GM21423 (cell line): ENCODE measurements around the gene SNAI3.

Experiments
- ATAC-seq: cut with Tn5 transposase; IDR thresholded peaks from one replicate; pipeline ENCODE4 v1.9.1; 2021; ENCODE audit warnings: mild to moderate bottlenecking, moderate library complexity; ENCODE audit not compliant: unreplicated experiment

The SNAI3 gene

DNA sequence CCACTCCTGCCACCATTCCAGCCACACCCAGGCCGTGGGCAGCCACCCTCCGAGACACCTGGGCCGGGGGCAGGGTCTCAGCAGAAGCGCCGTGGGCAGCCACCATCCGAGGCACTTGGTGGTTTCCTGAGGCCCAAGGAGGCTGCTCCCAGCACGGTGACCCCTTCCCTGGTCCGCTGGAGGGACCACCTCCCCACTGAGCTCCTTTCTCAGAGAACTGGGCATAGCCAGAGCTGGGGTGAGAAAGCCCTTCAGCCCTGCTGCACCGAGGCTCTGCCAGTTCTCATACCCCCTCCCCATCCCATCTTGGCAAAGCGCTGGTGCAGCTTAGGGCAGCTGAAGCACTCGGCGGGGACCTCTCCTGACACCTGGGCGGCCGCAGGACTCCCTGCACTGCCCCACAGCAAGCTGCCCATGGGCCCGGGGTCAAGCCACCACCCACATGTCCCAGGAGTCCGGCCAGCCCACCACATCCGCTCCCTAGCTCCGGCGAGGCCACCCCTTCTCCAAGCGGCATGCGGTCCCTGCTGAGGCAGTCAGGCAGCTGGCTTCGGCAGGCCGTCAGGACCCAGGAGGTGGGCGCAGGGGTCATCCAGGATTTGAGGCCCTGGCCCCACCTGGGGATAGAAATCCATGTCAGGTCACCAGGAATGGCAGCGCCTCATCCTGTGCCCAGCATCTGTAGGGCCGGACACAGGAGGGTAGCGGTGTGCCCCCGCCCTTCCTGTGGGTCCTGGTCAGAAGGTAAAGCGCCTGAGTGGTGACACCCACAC is 34.1 kb downstream of the SNAI3 start:
- ATAC-seq, result no peak

DNA sequence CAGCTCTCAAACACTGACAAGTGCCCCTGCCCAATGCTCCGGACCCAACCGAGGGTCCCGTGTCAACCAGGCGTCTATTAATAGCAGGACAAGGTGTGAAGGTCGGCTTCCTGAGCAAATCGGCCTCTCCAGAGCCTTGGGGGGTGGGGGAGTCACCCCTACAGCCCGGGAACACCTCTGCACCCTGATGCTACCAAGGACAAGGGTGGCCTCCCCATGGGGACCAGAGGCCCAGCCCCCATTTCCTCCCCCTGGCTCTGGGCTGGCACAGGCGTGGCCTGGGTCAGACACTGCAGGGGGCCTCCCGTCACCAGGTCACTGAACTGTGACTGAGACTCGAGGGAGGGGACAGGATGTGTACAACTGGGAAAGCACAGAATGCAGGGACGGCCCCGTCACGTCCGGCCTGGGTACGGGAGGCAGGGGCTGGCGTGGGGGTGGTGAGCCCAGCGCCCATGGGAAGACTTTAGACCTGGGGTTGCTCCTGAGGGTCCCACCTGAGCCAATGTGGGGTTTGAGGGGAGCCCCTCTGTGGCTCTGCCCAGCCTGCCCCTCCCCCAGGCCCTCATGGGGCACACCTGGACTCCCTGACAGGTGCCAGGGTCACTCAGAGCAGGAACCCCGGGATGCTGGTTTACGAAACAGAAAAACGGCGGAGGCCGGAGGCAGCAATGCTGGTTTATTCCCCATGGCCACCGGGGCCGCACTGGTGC is 34.9 kb downstream of the SNAI3 start:
- peak; percentile 70 for ATAC-seq

DNA sequence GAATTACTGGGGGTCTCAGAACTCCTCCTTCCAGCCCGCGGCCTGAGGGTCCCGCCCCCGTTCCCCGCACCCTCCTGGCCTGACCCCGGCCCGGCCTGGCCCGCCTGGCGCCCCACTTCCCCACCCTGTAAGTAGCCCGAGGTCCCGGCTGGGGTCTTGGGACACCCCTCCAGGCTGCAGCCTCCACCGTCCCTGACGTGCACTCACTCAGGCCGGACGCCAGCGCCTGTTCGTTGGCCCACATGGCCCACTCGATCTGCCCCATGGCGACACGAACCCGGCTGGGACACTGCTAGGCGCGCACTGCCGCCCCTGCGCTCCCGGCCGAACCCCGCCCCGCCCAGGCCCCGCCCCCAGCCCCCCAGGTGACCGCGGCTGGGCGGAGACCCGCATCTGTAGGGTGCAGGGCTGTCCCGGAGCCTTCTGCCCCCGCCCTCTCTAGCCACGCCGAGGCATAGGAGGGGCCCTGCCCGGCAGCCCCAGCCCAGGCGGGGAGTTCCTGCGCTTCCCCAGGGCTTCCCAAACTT is 35.5 kb downstream of the SNAI3 start, which contains the start of gene CYBA:
TSS of gene CYBA (minus strand) at position 305 of the 527 bp plus-strand sequence. CDS start at position 265, 40 bp downstream.
- ATAC-seq, result peak; percentile 68

DNA sequence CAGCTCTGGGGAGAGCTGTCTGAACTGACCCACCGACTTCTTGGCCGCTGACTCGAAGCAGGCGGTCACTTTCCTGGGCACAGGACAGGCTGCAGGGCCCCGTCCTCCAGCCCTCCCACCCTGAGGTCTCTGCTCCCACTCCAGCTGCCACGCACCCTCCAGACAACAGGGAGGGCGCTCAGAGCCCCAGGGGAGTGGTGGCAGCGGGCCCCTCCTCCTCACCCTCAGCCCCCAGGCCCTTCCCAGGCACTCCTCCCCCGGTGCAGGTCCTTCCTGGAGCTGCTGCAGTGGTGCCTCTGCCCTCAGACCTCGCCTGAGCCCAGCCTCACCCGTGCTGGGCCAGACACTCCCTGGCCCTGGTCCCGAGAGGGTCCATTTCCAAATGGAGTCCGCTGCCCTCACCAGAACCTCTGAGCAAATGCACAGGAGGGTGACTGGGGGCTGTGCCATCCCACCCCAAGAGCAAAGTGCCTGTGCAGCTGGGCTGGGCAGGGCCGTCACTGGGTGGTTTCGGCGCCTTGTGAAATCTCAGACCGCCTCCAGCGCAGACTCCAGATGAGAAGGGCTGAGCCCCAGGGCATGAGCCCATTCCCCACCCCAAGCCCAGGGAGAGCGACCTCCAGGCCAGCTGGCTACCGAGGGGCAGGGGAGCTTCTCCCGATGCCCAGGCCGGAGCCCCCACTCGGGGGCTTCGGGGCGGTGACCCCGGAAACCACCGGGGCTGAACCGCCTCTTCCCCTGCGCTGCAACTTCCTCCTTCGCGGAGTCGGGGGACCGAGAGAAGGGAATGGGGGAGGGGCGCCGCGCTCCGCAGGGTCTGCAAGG is 36.2 kb downstream of the SNAI3 start:
- ATAC-seq, result peak; percentile 9

DNA sequence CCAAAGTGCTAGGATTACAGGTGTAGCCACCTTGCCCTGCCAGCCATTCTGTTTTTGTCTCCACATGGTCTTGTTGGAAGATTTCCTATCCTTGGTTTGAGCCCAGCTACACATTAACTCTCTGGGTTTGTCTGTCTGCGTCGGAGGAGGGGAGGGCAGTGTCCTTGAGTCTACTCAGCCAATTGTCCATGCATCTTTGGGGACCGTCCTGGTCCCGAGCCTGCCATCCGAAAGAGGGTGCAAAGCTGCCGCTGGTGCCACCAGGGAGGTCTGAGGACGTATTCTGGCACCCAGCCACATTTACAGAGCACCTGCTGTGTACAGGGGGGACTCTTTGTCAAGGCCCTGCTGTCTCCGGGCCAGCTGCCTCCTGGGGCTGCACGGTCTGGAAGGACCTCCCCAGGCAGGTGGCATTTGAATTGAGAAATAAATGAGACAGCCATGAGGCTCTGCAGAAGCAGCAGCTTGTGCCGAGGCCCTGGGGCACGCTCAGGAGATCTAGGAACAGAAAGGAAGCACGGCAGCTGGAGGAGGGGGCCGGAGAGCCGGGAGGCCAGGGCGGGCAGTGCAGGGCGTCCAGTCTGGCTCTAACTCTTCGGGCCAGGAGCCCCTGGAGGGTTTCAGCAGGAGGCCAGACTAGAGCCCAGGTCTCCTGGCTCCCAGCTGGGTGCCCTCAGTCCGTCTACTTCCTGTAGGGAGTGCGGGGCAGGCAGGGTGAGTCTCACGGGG is 36.9 kb downstream of the SNAI3 start:
- no peak for ATAC-seq

DNA sequence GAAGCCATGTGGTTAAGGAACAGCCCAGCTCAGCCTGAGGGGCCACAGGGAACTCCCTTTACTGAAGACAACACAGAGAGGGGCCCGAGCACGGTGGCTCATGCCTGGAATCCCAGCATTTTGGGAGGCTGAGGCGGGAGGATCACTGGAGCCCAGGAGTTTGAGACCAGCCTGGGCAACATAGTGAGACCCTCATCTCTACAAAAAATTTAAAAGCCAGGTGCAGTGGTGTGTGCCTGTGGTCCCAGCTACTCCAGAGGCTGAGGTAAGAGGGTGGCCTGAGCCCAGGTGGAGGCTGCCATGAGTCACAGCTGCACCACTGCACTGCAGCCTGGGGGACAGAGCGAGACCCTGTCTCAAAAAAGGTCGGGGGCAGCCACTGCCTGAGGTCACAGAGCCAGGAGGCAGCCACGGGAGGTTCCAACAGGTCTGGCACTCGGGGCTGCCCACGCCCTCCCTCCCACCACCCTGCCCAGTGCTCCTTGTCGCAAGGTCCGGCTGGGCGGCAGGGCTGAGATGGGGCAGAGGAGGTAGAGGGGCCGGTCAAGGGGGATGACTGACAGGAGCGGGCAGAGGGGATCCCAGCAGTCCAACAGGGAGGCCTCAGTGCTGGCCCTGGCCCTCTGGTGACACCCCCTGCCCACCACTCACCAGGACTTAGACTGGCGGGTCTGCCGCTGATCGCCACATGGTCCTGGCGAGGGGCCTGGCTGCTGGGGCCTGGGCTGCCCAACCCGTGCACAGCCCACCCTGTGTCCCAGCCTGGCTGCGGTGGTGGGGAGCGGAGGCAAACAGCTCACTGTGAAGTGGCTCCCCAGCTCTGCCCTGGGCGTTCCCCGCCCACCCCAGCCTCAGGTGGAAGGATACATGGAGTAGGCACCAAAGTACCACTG is 38.9 kb downstream of the SNAI3 start:
- ATAC-seq, result no peak

DNA sequence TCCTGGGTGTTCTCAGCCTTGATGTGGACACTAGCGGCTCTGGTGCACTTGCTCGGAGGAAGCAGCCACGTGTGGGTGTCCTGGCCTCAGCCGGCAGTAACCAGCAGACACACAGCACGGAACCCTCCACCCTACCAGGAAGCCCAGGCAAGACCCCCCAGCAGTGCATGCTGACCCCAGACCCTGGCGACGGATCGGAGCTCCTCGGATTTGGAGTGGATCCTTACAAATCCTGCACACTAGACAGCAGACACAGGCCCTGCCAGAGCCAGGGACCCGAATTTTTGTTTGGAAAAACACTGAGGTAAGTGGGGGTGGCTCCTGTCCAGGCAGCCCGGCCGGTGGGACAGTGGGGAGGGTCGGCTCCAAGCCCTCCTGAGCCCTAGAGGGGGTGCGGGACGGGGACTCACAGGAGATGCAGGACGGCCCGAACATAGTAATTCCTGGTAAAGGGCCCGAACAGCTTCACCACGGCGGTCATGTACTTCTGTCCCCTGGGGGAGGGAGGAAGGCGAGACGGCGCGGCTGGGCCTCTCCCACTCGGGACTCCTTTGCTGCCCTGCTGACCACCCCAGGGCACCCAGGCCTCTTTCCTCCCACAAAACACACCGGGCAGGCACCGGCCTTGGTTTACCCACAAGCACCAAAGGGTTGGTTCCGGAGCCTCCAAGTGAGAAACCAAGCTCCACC is 39.8 kb downstream of the SNAI3 start:
- ATAC-seq, result no peak

DNA sequence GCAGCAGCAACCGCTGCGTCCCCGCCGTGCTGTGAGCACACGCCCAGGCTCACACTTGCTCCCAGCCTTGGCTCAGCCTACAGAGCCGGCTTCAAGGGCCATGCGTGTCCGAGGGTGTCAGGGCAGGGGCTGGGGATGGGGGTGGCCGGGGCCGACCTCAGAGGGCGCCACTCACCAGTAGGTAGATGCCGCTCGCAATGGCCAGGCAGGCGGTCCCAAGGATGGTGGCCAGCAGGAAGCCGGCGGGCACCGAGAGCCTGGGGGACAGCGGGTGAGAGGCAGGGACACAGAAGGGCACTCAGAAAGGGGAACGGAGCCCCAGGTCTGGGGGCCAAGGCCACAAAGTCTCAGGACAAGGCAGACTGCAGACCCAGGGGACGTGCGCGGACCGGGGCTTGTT is 40.4 kb downstream of the SNAI3 start:
- no peak for ATAC-seq

DNA sequence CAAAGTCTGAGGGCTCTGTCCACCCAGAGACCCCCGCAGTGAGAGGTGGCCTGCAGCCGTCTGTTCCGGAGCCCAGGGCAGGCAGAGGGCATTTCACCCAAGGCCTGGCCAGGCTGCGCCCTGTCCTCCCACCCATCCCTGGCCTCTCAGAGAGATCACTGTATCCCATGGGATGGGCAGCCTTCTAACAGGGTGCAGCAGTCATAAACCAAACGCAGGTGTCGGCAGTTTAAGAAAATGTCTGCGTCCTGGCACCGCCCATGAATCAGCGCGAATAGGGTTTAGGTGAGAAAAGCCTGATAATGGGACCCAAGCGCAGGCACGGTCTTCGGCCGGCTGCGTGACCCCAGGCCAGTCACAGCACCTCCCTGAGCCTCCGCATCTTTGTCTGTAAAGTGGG is 40.9 kb downstream of the SNAI3 start:
- no peak for ATAC-seq

DNA sequence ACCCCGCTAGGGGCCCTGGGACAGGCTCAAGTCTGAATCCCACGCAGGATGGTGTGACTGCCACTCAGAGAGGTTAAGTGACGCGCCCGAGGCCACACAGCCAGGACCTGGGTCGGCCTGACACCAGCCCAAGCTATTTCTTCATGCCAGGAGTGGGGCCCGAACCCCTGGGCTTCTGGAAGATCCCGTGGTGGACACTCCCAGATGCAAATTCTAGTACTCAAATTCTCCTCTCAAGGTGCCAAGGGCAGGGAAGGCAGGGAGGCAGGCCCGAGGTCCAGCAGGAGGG is 42.7 kb downstream of the SNAI3 start:
- no peak for ATAC-seq

DNA sequence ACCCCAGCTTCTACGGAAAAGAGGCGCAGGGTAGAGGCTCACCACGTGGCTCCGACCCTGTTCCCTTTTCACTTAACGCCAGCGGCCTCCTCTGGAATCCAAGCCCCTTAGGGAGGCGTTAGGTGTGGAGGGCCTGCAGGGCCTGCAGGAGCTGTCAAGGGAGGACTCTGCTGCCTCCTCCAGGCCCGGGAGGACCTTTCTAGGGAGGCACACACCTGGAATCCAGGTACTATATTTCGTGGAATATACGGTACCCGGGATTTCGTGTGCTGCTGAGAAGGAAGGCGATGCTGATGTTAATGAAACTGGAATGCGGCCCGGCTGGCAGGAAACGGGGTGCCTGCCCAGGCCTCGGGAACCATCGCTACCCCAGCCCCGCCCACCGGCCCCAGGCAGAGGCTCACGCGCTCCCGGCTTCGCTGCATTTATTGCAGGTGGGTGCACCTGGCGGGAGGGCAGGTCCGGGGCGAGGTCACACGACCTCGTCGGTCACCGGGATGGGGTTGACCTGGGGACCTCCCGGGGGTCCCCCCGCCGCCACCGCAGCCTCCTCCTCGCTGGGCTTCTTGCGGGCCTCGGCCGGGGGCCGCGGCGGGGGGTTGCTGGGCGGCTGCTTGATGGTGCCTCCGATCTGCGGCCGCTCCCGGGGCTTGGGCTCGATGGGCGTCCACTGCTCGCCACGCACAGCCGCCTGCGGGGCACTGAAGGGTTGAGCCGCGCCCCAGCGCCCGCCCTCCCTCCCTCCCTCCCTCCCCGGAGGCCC is 43.2 kb downstream of the SNAI3 start:
- ATAC-seq, result no peak

DNA sequence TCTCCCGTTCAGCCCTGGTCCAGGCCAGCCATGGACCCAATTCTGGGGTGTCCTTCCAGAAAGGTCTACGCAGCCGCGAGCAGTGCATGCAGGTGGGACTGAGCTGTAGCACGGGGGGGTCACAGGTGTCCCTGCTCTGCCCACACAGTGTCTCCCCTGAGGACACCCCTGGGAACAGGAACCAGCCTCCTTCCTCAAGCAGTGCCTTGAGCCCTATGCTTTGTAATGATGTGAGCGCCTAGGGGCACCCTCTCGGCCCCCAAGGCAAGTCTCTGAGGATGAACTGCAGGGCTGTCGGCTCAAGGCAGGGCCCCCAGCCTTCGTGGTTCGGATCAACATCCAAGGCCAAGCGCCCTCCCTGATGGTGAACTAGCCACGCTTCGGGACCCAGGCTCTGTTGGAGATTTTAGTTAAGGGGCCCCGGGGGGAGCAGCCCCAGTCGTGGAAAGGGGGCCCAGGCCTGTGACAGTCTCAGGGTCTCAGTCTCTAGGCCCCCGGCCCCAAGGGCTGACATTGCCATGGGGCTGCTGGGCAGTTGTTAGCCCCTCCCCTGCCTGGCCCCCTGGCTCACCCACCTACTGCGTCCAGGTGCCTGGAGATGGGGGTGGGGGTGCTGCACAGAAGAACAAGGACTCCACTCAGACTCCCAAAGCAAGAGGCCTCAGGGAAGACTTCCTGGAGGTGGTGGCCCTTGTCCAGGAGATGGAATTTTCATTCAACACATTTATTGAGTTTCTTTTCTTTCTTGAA is 45.6 kb downstream of the SNAI3 start:
- ATAC-seq, result no peak

DNA sequence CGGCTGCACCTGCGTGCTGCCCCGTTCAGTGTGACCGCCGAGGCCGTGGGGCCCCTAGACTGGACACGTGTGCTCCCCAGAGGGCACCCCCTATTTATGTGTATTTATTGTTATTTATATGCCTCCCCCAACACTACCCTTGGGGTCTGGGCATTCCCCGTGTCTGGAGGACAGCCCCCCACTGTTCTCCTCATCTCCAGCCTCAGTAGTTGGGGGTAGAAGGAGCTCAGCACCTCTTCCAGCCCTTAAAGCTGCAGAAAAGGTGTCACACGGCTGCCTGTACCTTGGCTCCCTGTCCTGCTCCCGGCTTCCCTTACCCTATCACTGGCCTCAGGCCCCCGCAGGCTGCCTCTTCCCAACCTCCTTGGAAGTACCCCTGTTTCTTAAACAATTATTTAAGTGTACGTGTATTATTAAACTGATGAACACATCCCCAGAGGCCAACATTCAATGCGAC is 46.2 kb downstream of the SNAI3 start:
- no peak for ATAC-seq

DNA sequence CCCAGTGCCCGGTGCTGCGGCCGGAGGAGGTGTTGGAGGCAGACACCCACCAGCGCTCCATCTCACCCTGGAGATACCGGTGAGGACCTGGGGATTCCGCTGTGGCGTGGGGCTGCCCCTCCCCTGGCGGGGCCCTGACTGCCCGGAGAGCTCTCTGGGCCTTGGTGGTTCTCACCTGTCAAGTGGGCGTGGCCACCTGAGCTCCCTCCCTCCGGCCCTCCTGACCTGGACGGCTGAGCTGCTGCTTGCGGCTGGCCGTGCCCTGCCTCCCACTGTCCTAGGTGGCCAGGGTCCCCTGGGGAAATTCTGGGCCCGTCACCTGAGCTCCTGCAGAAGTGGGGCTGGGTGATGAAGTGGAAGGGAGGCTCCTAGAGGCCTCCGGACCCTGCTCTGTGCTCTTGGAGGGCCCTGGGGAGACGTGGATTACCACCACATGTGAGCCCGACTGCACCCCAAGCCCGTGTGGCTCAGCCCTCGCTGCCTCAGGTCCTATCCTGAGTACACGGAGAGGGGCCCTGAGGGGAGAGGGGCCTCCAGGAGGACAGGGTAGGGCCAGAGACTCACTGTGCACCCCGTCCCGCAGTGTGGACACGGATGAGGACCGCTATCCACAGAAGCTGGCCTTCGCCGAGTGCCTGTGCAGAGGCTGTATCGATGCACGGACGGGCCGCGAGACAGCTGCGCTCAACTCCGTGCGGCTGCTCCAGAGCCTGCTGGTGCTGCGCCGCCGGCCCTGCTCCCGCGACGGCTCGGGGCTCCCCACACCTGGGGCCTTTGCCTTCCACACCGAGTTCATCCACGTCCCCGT is 46.9 kb downstream of the SNAI3 start:
- no peak for ATAC-seq

DNA sequence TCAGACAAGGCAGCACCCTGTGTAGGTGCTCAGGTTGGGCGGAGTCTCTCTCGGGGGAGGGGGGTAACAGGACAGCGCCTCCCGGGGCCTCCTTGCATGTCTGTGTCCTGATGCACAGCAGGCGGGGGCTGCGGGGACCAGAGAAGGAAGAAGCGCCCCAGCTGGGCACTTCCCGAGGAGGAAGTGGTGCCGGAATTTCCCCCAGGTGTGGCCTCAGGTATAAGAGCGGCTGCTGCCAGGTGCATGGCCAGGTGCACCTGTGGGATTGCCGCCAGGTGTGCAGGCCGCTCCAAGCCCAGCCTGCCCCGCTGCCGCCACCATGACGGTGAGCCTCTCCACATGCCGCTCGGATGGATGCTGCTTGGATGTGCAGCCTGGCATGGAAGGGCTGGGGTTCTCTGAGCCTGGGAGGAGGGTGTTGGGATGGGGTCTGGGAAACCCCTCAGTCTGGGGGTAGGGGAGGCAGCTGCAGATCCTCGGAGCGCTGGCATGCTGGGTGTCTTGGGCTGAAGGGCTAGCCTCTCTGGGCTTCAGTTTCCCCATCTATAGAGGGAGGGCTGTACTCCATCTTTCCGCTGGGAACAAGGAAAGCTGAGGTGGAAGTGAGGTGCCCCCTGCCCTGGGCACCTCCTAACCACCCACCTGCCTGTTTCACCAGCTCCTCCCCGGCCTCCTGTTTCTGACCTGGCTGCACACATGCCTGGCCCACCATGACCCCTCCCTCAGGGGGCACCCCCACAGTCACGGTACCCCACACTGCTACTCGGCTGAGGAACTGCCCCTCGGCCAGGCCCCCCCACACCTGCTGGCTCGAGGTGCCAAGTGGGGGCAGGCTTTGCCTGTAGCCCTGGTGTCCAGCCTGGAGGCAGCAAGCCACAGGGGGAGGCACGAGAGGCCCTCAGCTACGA is 47.7 kb downstream of the SNAI3 start, which contains the start of gene IL17C:
TSS of gene IL17C (plus strand) at position 250 of the 908 bp plus-strand sequence. CDS start at position 320, 70 bp downstream.
- ATAC-seq, result no peak
